Kidney glomerular epithelial cell (primary cell): ENCODE data around the gene MLXIP.
"Not testable (repeated sequence)": the region's sequence is repeated elsewhere in the genome, so short reads cannot be mapped to it uniquely, and the experiment has no call there.

ENCODE experiments used
- DNase-seq: peaks from one replicate; lab custom pipeline; 2025; lab: John Stamatoyannopoulos, UW

MLXIP gene

GRCh38 chr12:122150127-122150681 lies 71.6 kb downstream of the MLXIP start:
- no peak for DNase-seq

DNA sequence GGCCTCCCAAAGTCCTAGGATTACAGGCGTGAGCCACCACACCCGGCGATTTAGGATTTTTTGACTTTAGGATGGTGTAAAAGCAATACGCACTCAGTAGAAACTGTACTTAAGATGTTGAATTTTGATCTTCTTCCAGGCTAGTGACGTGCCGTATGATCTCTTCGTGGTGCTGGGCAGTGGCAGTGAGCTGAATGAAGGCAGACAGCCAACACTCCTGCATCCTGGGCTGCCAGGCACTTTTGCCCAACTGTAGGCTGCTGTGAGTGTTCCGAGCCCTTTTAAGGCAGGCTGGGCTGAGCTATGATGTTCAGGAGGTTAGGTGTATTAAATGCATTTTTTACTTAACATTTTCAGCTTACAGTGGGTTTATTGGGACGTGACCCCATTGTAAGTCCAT lies 74.2 kb downstream of the MLXIP start:
- no peak for DNase-seq

- DNase-seq, result no peak
Observed at GRCh38 chr12:122155705-122156104, 77.1 kb downstream of the MLXIP start.

GRCh38 chr12:122158700-122159285 lies 80.2 kb downstream of the MLXIP start:
- DNase-seq, result no peak

DNA sequence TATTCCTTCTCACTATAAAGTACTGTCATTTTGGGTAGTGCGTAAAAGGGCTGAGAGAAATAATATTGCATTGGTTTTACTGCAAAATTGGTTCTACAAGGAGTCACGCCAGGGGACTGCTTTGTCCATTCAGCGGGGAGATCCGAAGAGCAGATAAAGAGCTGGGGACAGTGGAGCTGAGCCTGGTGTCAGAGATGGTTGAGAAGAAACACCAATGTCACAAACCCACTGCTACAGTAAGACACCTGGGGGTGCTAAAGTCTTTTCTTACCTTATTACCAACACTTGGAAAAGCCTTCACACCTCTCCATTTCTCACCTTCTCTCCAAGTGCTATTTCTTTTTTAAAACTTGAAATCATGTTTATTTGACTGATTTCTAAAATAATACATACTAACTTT lies 81.3 kb downstream of the MLXIP start:
- DNase-seq, result no peak

GRCh38 chr12:122160761-122161160 lies 82.2 kb downstream of the MLXIP start:
- no peak for DNase-seq

DNA sequence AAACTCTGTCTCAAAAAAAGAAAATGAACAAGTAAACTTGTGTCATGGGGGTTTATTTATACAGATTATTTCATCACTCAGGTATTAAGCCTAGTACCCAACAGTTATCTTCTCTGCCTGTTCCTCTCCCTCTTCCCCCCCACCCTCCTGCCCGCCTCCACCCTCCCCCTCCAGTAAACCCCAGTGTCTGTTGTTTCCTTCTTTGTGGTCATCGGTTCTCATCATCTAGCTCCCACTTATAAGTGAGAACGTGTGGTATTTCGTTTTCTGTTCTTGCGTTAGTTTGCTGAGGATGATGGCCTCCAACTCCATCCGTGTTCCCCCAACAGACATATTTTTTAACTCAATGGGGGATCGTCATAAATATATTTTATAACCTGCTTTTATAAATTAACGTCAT lies 83.1 kb downstream of the MLXIP start:
- no peak for DNase-seq

DNA sequence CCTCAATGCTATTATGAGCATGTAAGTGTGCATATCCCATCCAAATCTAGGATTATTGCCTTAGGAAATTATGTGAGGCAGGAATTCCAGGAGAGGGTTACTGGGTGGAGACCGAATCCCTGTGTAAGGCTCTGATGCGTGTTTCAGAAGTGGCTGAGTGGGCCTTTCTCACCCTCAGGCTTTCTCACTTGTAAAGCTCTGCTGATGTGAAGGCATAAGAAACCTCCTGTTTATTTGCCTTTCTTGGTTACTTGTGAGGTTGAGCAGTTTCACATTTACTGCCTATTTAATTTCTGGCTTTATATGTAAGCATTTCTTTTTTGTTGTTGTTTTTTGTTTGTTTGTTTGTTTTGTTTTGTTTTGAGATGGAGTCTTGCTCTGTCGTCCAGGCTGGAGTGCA lies 84.4 kb downstream of the MLXIP start:
- DNase-seq, result no peak

DNA sequence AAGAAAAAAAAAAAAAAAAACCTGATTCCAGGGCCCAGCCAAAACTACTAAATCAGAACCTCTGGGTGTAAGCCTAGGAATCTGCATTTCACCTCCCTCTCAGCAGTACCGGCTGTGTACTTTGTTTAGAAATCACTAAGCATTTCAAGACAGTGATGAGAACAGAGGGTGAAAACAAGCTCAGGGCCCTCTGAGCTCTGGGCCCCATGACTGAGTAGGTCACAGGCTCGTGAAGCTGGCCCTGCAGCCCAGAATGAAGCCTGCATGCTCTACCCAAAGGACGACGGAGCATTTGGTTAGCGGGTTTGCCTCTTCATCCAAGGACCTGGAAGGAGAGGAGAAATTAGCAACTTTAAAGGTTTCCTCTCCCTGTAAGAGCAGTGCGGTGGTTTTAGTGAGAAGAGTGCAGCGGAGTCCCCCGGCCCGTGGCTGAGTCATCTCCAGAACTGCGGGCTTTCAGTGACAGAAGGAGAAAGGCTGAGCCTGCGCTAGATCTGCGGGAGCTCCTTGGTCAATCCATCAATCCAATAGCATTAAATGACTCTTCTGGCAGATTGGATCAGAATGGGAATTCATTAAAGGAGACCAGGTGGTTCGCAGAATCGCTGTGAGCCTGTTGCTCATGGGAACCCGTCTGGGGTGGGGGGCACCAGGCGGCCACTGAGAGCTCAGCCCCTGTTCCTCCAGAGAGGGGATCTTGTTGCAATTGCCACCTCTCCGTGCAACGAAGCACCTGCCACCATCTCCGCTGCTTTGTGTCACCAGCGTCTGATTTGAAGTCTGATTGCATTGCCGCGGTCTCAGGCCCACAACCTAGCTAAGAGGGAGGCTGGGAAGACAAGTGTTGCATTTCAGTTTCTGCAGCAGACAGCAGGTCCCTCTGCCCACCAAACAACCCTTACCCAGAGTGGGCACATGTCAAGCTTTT lies 88.1 kb downstream of the MLXIP start:
- no peak for DNase-seq

- DNase-seq, result no peak
Observed at GRCh38 chr12:122167356-122167925, 88.9 kb downstream of the MLXIP start.

- DNase-seq, result no peak
Observed at GRCh38 chr12:122168492-122168891, 89.9 kb downstream of the MLXIP start.

GRCh38 chr12:122171399-122171798 lies 92.8 kb downstream of the MLXIP start:
- DNase-seq, result no peak

- no peak for DNase-seq
Observed at GRCh38 chr12:122172262-122172939, 93.8 kb downstream of the MLXIP start.

GRCh38 chr12:122174155-122174845 lies 95.7 kb downstream of the MLXIP start, which contains the start of gene IL31:
Gene IL31, minus strand, starts transcription at chr12:122174221. Its CDS starts 49 bp downstream, at chr12:122174172.
- no peak for DNase-seq

DNA sequence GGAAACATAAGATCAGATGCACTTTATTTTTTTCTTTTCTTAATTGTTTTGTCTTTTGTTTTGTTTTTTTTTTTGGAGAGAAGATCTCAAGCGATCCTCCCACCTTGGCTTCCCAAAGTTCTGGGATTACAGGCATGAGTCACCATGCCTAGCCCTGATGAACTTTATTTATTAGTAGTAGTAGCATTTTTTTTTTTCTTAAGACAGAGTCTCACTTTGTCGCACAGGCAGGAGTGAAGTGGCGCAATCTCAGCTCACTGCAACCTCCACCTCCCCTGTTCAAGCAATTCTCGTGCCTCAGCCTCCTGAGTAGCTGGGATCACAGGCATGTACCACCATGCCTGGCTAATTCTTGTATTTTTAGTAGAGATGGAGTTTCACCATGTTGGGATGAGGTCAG lies 97.9 kb downstream of the MLXIP start:
- not testable (repeated sequence) for DNase-seq

- no peak for DNase-seq
Observed at GRCh38 chr12:122182887-122183587, 104.5 kb downstream of the MLXIP start, which contains the start of gene LRRC43. Gene LRRC43, plus strand, starts transcription at chr12:122183123. Its CDS starts 22 bp downstream, at chr12:122183145.

DNA sequence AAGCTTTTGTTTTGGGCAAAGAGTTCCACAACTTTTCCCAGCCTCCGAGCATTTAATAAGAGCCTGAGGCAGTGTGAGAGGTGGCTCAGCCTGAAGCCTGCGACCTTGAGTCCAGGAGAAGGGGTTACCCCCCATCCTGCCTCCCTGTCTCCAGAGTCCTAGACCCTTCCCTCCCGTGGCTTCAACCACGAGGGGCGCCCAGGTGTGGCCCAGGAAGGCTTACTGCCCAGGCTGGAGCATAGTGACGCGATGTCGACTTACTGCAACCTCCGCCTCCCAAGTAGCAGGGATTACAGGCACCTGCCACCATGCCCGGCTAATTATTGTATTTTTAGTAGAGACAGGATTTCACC lies 105.0 kb downstream of the MLXIP start:
- no peak for DNase-seq

DNA sequence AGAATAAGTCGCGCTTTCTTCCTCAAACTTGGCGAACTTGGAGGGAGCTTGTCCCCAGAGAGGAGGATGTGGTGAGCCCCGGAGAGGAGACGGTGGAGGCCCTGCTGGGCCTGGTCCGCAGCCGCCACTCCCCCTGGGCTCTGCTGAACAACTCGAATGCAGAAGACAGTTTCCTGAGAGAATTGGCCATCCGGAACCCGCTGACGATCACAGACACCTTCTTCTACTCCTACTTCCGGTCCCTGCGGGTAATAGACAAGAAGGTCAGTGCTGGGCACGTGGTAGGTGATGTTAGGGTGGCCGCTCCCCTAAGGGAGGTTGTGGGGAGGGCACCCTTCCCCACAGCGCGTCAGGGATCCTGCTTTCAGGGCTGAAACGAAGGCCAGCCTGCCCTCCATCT lies 106.0 kb downstream of the MLXIP start:
- no peak for DNase-seq

DNA sequence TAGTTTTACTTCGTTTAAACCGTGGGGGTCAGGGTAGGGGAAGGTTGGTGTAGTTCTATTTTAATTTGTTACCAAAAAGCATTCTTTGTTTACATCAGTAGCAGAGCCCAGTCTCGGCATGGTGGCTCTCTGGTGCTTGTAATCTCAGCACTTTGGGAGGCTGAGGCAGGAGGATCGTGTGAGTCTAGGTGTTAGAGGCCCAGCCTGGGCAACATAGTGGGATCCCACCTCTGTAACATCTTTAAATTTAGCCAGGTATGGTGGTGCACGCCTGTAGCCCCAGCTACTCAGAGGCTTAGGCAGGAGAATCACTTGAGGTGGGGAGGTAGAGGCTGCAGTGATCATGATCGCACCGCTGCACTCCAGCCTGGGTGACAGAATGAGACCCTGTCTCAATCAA lies 106.5 kb downstream of the MLXIP start:
- no peak for DNase-seq

GRCh38 chr12:122185494-122186082 lies 107.0 kb downstream of the MLXIP start:
- DNase-seq, result no peak

DNA sequence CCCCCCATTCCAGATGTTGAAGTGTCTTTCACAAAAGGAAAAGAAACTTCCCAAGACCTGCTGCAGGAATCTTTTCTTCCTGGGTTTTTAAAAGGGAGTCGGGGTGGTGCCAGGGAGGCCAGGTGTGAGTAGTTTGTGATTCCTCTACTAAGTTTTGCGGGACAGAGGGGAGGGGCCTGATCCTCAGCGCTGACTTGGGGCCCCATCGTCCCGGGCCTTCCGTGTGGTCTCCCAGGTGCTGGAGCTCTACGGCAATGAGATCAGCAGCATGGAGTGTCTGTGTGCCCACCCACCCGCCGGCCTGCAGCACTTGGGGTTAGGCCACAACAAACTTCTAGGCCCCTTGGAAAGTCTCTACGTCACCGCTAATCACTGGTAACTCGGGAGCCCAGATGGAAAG lies 108.9 kb downstream of the MLXIP start:
- no peak for DNase-seq
